Activated T-helper 2 cell treated with anti-CD3 and anti-CD28 coated beads, Interferon-gamma antibody, Interleukin-2, Interleukin-4, amounts not matched to agents 10 μg/mL and 5 μg/mL and 100 μg/mL, durations not matched to agents 14 hours and 24 hours and 36 hours (primary cell): ENCODE measurements around the gene OXSM. TPM values are rescaled to one million over a fixed set of nuclear protein-coding genes. Genes with fewer than 3 reads are reported as not detected.

ENCODE experiments used
- DNase-seq: peaks from one replicate; pipeline ENCODE4 v3.0.0; 2021; ENCODE audit warnings: low spot score
- H3K27ac Mint-ChIP-seq: one replicate; pipeline ENCODE4 v1.8.0; 2021; ENCODE audit warnings: mixed read lengths
- H3K27me3 Mint-ChIP-seq: one replicate; pipeline ENCODE4 v1.8.0; 2021; ENCODE audit warnings: low read depth, mixed read lengths
- H3K36me3 Mint-ChIP-seq: one replicate; pipeline ENCODE4 v1.8.0; 2021; ENCODE audit warnings: low read depth, mixed read lengths
- H3K4me1 Mint-ChIP-seq: one replicate; pipeline ENCODE4 v1.8.0; 2021; ENCODE audit warnings: low read depth, mixed read lengths
- H3K4me3 Mint-ChIP-seq: one replicate; pipeline ENCODE4 v1.8.0; 2021; ENCODE audit warnings: low read depth, mild to moderate bottlenecking, moderate library complexity, mixed read lengths
- H3K9me3 Mint-ChIP-seq: one replicate; pipeline ENCODE4 v1.8.0; 2021; ENCODE audit warnings: mixed read lengths
- intact Hi-C: fragments of 100-400 bp; cut with micrococcal nuclease; formaldehyde crosslinking; loops from one replicate; pipeline ENCODE4 v1.15.1; 2023
- total RNA-seq: library from RNA; stranded (reverse); gene quantifications from 2 replicates; pipeline ENCODE4 v1.2.3, GENCODE V29; 2022

OXSM gene
- total RNA-seq, 1 donor from 2014 or later: 15.8 TPM

- intact Hi-C loops: loop anchor here (1.0 to 10.0 kb wide), 5 partner anchors 8 to 1812 kb away; partner anchors contain the start of gene OXSM
- Mint-ChIP-seq H3K4me1 (peaks cover 52% of the 10 kb centered on the region), H3K36me3 (peaks cover 32% of the 10 kb centered on the region), H3K9me3 (no peaks in the 10 kb centered on the region), H3K4me3 (peak overlapping the region; percentile 87), H3K27me3 (no peaks in the 10 kb centered on the region), H3K27ac (peak overlapping the region; percentile 83)
- no peak for DNase-seq
Measured at GRCh38 chr3:25782636-25782937, 7.3 kb upstream of the OXSM start.

GRCh38 chr3:25782938-25783660 is 6.8 kb upstream of the OXSM start, which contains the start of gene NGLY1:
Gene NGLY1, minus strand, starts transcription at chr3:25783443. Its CDS starts 53 bp downstream, at chr3:25783390.
- H3K4me1 Mint-ChIP-seq: peaks cover 54% of the 10 kb centered on the region
- peak within 1 kb of the TSS; percentile 87 for H3K4me3 Mint-ChIP-seq
- peaks cover 27% of the 10 kb centered on the region for H3K36me3 Mint-ChIP-seq
- no peaks in the 10 kb centered on the region for H3K27me3 Mint-ChIP-seq
- H3K27ac Mint-ChIP-seq: peak within 1 kb of the TSS; percentile 83
- intact Hi-C loops: loop anchor here (1.0 to 10.0 kb wide), 6 partner anchors 7 to 1812 kb away; partner anchors contain the start of gene OXSM
- DNase-seq: peak; percentile 82
- H3K9me3 Mint-ChIP-seq: no peaks in the 10 kb centered on the region

- Mint-ChIP-seq H3K36me3 (peaks cover 19% of the 10 kb centered on the region), H3K4me3 (peak overlapping the region; percentile 81), H3K27me3 (no peaks in the 10 kb centered on the region), H3K4me1 (peaks cover 56% of the 10 kb centered on the region), H3K9me3 (no peaks in the 10 kb centered on the region), H3K27ac (peak overlapping the region; percentile 79)
- no peak for DNase-seq
- intact Hi-C loops: loop anchor here (1.0 to 10.0 kb wide), 5 partner anchors 33 to 1811 kb away; no protein-coding TSS in a partner anchor
Measured at GRCh38 chr3:25783661-25784512, 6.0 kb upstream of the OXSM start.

- no peak overlapping the region for H3K27ac Mint-ChIP-seq
- no peak for DNase-seq
Measured at GRCh38 chr3:25784971-25785370, 4.9 kb upstream of the OXSM start.

GRCh38 chr3:25785826-25786225 is 4.1 kb upstream of the OXSM start:
- Mint-ChIP-seq H3K4me1 (peaks cover 55% of the 10 kb centered on the region), H3K36me3 (peaks cover 11% of the 10 kb centered on the region), H3K9me3 (no peaks in the 10 kb centered on the region), H3K4me3 (no peak overlapping the region), H3K27me3 (no peaks in the 10 kb centered on the region), H3K27ac (peak overlapping the region; percentile 62)
- intact Hi-C loops: loop anchor here (10.0 kb wide), 1 partner anchor 1809 kb away; no protein-coding TSS in a partner anchor
- DNase-seq: no peak

More at GRCh38 chr3:25784971-25785370, 4.9 kb upstream of the OXSM start:
- Mint-ChIP-seq H3K36me3 (peaks cover 17% of the 10 kb centered on the region), H3K4me3 (peak overlapping the region; percentile 81), H3K4me1 (peaks cover 60% of the 10 kb centered on the region), H3K27me3 (no peaks in the 10 kb centered on the region), H3K9me3 (no peaks in the 10 kb centered on the region)
- intact Hi-C loops: loop anchor here (5.0 to 10.0 kb wide), 3 partner anchors 32 to 1810 kb away; no protein-coding TSS in a partner anchor

GRCh38 chr3:25787689-25788088 is 2.2 kb upstream of the OXSM start:
- Mint-ChIP-seq H3K9me3 (no peaks in the 10 kb centered on the region), H3K27me3 (no peaks in the 10 kb centered on the region), H3K27ac (no peak overlapping the region), H3K4me3 (no peak overlapping the region), H3K4me1 (peaks cover 52% of the 10 kb centered on the region), H3K36me3 (peaks cover 22% of the 10 kb centered on the region)
- no peak for DNase-seq
- intact Hi-C loops: loop anchor here (10.0 kb wide), 1 partner anchor 1807 kb away; no protein-coding TSS in a partner anchor

GRCh38 chr3:25789209-25789595 is 688 bp upstream of the OXSM start:
- Mint-ChIP-seq H3K9me3 (no peaks in the 10 kb centered on the region), H3K4me1 (peaks cover 52% of the 10 kb centered on the region), H3K27me3 (no peaks in the 10 kb centered on the region), H3K27ac (peak overlapping the region; percentile 97), H3K36me3 (peaks cover 26% of the 10 kb centered on the region), H3K4me3 (peak overlapping the region; percentile 92)
- DNase-seq: no peak
- intact Hi-C loops: loop anchor here (10.0 kb wide), 1 partner anchor 1806 kb away; no protein-coding TSS in a partner anchor

- DNase-seq: no peak
- Mint-ChIP-seq H3K9me3 (no peaks in the 10 kb centered on the region), H3K27me3 (peaks cover 11% of the 10 kb centered on the region), H3K27ac (no peak overlapping the region), H3K4me3 (no peak overlapping the region), H3K4me1 (peaks cover 1% of the 10 kb centered on the region), H3K36me3 (no peaks in the 10 kb centered on the region)
- intact Hi-C loops: no loop called here
Measured at GRCh38 chr3:25801786-25802185, 11.9 kb downstream of the OXSM start.

GRCh38 chr3:25803833-25804232 is 13.9 kb downstream of the OXSM start:
- H3K9me3 Mint-ChIP-seq: no peaks in the 10 kb centered on the region
- DNase-seq: no peak
- intact Hi-C loops: no loop called here
- H3K27ac Mint-ChIP-seq: no peak overlapping the region
- no peak overlapping the region for H3K4me3 Mint-ChIP-seq
- H3K27me3 Mint-ChIP-seq: peaks cover 15% of the 10 kb centered on the region
- peaks cover 1% of the 10 kb centered on the region for H3K4me1 Mint-ChIP-seq
- no peaks in the 10 kb centered on the region for H3K36me3 Mint-ChIP-seq

GRCh38 chr3:25804676-25805075 is 14.8 kb downstream of the OXSM start:
- no peaks in the 10 kb centered on the region for H3K4me1 Mint-ChIP-seq
- peaks cover 19% of the 10 kb centered on the region for H3K27me3 Mint-ChIP-seq
- H3K4me3 Mint-ChIP-seq: no peak overlapping the region
- no peak for DNase-seq
- intact Hi-C loops: no loop called here
- no peak overlapping the region for H3K27ac Mint-ChIP-seq
- no peaks in the 10 kb centered on the region for H3K36me3 Mint-ChIP-seq
- H3K9me3 Mint-ChIP-seq: no peaks in the 10 kb centered on the region

- intact Hi-C loops: no loop called here
- H3K27me3 Mint-ChIP-seq: peaks cover 36% of the 10 kb centered on the region
- peaks cover 11% of the 10 kb centered on the region for H3K4me1 Mint-ChIP-seq
- H3K4me3 Mint-ChIP-seq: no peak overlapping the region
- no peaks in the 10 kb centered on the region for H3K36me3 Mint-ChIP-seq
- no peaks in the 10 kb centered on the region for H3K9me3 Mint-ChIP-seq
- no peak overlapping the region for H3K27ac Mint-ChIP-seq
- DNase-seq: no peak
Measured at GRCh38 chr3:25812644-25813043, 22.8 kb downstream of the OXSM start.

- intact Hi-C loops: loop anchor here (1.0 to 5.0 kb wide), 2 partner anchors 27 to 35 kb away; partner anchors contain the start of genes NGLY1 and OXSM
- Mint-ChIP-seq H3K4me3 (no peak overlapping the region), H3K4me1 (peaks cover 16% of the 10 kb centered on the region), H3K9me3 (no peaks in the 10 kb centered on the region), H3K27me3 (peaks cover 20% of the 10 kb centered on the region), H3K36me3 (no peaks in the 10 kb centered on the region), H3K27ac (no peak overlapping the region)
- DNase-seq: no peak
Measured at GRCh38 chr3:25817107-25817506, 27.2 kb downstream of the OXSM start.
